ENCODE results near the gene AKAP7.

AKAP7 gene

DNA sequence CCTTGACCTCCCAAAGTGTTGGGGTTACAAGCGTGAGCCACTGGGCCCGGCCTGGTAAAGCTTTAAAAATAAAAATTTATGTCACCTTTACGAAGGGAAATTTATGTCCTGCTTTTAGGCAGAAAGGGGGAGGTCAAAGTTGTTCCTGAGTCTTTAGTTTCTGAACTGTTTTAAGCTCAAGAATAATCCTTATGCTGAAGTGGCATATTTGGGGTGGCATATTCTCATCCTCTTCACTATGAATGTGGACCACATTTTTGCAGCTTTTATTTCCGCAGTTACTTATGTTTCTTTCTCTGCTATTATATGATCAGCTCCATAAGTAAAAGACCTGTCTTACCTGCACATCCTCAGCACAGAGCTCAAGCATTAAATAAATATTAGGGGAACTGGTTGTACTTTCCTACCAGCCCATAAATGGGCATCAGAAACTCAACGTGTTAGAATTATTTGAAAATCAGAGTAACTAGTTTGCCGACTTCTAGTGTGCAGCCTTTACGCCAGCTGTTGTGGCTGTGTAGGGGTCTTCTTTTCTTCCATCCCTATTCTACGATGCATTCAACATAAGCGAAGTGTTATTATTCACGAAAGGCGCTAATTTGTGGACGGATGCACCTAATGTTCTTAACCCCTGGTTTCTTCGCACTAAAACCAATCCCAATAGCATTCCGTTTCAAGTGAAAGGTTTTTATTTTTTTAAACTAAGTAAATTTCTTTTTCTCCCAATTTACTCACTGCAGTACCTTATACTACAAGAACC lies 867 bp upstream of the AKAP7 start:
- DNase-seq: no peak

DNA sequence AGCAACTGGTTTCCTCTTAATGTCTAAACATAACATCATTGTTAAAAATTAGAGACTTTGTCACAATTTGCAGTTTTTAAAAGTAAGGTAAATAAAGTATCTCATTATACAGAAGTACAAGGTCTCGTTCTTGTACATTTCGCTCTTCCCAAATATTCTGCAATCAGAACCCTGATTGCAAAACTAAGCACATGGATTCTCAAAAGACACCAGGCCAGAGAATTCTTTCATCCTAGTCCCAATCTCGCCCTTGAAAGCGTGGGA lies 355 bp upstream of the AKAP7 start:
- no peak for DNase-seq

DNA sequence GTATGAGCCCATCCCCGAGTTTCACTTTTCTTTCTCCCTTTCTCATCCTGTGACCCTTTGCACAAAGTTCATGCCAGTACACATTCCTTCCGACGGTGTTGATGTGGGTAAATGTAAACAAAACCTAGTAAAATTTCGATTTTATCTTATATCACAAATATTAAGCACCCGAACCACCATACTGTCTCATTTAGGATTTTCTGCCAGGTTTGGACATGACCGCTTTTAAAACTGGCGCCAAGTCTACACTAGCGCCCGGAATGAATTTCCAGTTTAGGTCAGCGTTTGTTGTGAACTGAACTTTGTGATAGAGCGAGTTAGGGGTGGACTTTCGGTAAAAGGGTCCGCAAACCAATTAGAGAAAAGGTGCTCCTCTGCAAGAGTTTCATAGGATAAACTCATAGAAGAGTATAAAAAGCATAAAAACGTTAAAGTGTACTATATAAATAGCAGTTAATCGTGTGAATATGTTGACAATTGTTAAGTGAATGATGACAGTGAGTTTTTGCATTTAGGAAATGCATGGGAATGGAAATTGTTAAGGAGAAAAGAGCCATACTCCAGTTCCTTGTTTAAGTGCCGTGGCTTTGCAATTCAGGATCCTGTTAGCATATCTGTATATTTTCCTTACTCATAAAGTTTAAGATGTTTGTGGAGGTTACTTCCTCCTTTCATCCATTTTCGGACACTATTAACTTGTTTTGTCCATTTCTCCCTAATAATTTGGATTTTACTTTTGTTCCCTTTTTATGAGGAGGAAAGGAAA lies 937 bp downstream of the AKAP7 start:
- no peak for DNase-seq

DNA sequence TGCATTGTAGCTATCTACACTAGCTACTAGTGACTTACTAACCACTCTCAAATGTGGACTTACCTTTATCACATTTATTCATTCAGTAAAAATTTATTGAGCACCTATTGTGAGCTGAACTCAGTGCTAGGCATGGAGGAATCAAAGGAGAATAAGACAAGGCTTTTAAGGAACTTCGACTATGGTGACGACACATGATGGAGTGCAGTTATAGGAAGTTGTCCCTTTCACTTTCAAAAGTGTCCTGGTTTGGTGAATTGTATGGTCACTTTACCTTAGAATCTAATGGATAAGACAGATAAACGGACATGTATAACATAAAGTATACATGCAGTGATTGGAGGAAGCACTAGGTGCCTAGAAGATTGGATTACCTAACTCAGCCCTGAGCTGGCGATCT lies 4.3 kb downstream of the AKAP7 start:
- no peak for DNase-seq

DNA sequence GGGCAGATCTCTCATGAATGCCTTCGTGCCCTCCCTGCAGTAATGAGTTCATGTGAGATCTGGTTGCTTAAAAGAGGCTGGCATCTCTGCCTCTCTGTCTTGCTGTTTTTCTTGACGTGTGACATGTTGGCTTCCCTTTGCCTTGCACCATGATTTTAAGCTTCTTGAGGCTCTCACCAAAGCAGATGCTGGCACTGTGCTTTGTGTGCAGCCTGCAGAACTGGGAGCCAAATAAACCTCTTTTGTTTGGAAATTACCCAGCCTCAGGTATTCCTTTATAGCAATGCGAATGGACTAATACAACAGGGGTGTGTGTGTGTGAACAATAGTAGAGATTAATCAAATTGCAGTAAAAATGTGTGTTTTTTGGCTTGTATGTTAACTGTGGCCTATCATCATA lies 8.1 kb downstream of the AKAP7 start:
- no peak for DNase-seq

DNA sequence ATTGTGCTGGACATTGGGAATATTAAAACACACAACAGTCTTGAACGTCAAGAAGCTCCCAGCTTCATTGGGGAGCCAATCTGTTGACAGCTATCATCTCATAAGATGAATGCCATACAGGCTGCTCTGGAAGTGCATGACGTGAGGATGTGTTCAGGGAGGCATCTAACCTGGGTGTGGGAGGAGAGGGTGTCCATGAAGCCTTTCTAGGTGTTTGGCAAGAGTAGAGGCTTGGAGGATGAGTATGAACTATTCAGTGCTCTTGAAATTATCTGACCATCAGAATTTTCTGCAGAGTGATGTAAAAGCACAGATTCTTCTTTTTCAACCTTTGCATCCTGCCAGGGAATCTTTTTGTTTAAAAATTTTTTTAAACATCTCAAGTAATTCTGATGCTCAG lies 11.6 kb downstream of the AKAP7 start:
- no peak for DNase-seq

DNA sequence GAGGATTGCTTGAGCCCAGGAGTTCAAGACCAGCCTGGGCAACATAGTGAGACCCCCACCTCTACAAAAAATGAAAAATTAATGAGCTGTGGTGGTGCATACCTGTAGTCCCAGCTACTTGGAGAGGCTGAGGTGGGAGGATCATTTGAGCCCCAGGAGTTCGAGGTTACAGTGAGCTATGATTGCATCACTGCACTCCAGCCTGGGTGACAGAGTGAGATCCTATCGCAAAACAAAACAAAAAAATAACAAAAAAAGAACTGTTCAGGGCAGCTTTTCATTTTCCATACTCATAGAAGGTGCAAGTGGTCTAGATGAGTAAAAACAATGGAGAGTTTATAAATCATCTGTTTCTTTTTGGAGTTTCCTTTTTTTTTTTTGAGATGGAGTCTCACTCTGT lies 21.1 kb downstream of the AKAP7 start:
- no peak for DNase-seq

DNA sequence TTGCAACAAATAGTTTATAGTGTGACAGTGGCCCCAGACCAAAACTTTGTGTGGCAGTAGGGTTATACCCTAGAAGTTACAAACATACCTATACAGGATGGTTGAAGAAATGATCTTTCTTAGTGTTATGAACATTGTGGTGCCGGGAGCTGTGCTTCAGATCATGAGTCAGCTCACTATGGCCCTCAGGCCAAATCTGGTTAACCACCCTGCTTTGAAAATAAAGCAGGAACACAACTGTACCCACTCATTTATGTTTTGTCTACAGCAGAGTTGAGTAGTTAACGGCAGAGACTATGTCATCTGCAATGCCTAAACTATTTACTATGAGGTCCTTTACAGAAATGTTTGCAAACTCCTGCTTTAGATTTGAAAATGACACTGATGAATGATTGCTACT lies 24.3 kb downstream of the AKAP7 start:
- DNase-seq: no peak

DNA sequence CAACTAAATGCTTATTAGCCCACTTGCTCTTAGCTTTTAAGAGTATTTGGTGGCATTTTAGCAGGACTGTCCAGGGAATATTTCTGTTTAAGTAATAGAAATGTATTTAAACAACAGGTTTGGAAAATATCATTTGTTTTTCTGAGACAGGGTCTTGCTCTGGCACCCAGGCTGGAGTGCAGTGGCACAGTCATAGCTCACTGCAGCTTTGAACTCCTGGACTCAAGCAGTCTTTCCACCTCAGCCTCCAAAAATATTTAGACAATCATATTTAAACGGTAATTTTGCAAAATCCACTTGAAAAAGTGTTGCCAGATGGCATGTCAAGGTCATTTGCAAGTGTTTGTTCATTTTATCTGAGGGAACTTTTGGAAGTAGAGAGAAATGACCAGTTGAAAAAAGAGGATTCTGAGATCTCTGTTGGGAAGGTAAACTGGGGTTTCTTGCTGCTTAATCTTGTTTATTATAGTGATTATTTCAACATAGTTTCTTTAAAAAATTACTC lies 25.0 kb downstream of the AKAP7 start:
- DNase-seq: no peak

DNA sequence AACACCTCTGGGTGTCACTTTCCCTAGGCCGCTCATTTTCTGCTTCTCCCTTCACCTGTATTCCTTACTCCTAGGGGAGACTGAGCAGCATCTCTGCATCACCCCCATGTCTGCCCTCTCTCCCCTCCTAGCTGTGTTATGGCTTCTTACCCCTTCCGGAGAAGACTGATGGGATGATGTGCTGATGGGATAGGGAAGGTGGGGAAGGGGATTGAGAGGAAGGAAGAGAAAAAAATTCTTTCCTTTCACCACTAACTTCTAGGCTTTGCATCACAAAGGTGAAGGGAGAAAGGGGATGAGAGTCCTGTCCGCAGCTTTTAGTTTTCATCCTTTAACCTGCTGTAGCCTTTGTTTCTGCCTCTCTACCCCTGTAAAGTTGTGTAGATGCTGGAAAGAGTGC lies 26.7 kb downstream of the AKAP7 start:
- DNase-seq: no peak

DNA sequence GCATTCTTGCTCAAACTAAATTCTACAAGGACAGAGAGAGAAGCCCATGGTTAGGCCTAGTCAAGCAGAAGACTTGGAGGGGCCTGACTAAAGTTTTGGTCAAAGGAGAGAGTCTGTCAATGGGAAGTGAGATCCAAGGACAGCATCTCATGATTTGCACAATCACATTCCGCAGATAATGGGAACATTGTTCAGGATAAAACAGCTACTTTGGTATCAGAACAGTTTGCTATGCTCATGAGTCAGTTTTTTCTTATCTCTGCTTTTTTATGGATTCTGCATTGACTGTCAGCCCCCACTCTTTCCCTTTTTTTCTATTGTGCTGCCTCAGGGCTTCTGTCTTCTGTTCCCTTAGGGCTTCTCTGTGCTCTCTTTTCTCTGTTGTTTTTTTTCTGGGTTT lies 28.6 kb downstream of the AKAP7 start:
- DNase-seq: no peak

DNA sequence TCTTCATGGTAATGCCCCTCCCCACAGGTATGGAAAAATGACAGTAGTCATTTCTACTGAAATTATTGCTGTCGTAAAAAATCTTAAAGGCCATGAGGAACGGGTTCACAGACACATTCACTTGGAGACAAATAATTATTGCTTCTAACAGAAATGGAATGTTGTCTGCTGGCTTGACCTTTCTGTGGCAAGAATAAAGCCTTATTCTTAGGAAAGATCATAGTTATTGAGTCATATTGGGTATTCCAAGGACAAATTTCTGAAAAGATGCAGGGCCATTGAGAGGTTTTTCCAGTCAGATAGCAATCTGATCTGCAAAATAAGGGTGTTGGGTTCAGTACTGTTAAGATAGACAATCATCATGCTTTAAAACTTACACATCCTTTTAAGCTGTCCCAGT lies 29.2 kb downstream of the AKAP7 start:
- DNase-seq: no peak

DNA sequence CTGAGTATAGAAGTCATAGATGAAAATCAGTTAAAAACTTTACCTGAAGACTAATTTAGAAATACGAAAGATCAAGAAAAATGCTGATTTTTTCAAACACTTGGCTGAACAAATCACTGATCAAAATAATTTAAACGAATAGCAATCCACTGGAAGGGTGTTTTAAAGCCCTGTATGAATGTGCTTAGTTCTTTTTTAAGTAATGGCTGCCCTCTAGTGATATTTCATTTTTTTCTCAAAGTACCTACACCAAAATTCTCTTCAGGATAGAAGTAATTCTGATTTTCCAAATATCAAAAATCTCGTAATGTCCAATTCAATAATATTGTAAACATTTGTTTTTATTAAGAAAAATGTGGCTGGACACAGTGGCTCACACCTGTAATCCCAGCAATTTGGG lies 32.5 kb downstream of the AKAP7 start:
- DNase-seq: no peak

DNA sequence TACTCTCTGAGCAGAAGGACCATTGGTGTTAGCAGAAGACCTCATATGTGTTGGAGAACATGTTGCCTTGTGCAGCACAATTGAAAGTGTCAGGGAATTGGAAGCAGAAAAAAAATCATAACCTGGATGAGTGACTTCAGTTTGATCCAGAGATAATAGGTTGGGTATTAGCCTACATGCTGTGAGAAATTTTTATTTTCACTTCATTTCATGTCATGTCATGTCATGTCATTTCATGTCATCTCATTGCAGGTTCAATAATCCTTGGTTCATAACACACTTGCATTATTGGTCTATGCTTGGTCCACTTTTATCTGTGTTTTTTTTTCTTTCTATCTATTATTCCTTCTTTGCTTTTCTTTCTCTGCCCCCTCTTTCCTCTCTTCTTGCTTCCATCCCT lies 34.3 kb downstream of the AKAP7 start:
- peak; percentile 33 for DNase-seq

DNA sequence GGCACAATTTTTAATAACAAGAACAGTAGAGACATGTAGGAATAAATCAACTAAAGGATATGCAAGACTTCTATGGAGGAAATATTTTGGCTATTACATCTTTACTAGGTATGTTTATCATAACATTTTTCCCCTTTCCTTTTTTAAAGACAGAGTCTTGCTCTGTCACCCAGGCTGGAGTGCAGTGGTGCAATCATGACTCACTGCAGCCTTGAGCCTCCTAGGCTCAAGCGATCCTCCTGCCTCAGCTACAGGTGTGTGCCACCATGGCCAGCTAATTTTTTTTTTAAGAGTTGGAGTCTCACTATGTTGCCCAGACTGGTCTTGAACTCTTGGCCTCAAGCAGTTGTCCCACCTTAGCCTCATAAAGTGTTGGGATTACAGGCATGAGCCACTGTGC lies 37.0 kb downstream of the AKAP7 start:
- DNase-seq: no peak

DNA sequence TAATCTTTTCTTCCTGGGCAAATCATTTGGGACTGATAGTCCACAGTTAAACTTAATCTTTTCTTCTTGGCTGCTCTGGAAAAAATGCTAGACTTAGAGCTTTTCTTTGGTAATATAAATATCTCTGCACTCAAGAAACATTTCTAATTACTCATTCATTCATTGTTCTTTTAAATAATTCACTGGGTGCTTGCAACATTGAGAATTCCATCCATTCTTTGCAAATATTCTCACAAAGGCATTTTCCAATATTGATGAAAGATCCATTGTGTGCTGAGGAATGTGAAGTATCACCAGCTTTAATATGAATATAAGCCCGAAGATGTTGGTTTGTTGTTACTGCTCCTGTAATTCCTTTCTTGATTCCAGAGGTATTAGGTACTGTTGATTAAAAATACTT lies 38.4 kb downstream of the AKAP7 start:
- no peak for DNase-seq

DNA sequence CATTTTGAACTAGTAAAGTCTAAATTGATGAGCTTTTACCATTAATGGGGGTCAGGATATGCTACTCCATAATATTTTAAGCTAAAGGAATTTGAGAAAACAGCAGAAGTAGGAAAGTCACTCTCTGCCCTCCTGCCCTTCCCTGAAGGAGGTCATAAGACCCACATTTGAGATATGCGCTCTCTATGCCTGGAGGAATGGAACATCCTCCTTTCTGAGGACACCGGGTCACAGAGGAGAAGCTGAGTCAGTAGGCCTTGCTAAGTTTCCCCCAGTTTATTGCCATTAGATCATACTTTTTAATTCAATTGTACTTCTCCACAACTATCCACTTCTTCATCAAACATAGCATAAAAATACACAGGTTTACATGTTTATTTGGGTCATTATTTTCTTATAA lies 40.3 kb downstream of the AKAP7 start:
- DNase-seq: no peak

DNA sequence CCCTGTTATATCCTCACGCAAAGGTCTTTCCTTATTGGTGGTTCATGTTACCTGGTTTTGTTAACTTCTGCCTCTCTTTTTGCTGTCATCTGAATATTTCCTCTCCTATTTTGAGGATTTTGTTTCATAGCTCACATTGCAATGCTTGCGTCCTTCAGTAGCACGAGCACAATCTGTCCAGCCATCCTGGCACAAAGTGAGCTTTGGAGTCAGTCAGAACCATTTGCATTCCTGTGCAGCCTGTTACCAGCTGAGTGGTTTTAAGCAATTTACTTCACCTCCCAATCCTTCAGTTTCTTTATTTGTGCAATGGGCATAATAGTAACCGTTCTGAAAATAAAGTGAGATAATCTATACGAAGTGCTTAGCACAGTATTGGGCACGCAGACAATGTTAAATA lies 42.7 kb downstream of the AKAP7 start:
- DNase-seq: no peak

DNA sequence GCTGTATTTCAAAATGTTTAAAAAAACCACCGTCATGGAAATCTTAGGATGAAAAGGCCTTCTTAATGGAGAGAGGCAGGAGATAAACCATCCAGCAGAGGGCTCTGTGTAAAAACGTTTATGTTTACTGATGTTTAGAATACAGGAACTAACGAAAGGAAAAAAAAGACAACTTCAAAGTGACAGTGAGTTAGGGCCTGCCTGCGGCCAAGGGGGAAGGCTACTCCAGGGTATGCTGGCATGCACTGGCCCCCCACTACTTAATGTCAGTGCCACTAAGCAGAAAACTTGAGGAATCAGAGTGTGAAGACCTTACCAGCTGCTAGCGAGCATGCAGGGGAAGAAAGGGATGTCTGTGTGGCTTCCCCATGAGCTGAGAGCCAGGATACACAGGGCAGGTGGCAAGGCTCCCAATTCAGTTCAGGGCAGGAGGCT lies 47.7 kb downstream of the AKAP7 start:
- peak; percentile 49 for DNase-seq

DNA sequence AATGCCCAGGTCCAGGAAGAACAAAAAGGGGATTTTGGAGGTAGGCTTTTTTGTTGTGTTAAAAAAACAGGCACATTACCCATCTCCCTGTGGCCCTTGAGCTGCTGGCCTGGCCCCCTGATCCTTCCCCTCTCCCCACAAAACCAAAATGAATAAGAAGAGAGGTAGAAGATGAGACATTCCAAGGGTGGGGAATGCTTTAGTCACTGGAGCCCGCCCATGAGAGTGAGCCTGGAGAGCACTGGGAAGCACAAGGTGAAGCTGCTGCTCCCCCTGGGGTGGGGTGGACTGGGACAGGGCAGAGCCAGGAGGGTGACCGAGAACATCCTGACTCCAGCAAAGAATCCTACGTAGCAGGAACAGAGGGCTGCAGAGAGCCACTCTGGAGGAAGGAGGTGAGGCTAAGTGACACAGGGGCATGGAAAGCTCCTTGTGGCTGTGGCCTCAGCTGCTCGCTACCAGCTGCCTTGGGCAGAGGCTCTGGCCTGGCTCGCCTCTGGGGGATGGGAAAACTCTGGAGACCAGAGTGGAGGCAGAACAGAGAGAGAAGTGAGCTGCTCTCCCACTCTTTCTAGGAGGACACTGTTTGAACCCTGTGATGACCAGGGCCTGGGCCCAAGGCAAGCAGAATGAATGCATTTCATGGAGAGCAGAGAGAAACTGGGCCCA lies 48.3 kb downstream of the AKAP7 start:
- DNase-seq: no peak

DNA sequence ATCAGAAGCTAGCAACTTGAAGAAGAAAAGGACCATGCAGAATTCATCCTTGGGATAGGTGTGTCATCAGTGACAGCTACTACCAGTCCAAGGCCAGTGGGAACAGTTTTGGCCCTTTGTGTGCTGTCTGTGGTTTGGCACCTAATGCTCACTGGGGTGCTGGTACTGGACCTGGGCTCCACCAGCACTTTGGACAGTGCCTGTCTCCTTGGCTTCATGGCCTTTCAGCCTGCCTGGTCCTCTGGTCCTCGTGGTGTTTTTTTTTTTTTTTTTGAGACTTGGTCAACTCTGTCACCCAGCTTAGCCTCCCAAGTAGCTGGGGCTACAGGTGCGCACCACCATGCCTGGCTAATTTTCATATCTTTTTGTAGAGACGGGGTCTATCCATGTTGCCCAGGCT lies 56.3 kb downstream of the AKAP7 start:
- no peak for DNase-seq

DNA sequence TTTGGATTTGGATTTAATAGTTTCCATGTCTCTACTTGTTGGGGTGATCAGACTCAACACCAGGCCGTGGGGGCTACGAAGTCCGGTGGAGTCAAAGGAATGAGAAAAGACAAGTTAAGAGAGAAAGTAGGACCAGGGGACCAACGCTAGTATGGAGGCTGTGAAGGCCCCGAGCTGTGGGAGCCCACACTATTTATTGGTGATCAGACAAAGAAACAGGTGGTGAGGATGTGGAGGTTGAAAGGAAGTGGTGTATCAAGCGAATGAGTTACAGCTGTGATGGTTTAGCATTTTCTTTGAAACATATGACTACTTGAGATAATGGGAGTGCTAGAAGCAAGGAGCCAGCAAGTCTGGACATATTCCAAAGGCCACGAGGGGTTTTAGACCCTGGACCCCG lies 62.4 kb downstream of the AKAP7 start:
- no peak for DNase-seq

DNA sequence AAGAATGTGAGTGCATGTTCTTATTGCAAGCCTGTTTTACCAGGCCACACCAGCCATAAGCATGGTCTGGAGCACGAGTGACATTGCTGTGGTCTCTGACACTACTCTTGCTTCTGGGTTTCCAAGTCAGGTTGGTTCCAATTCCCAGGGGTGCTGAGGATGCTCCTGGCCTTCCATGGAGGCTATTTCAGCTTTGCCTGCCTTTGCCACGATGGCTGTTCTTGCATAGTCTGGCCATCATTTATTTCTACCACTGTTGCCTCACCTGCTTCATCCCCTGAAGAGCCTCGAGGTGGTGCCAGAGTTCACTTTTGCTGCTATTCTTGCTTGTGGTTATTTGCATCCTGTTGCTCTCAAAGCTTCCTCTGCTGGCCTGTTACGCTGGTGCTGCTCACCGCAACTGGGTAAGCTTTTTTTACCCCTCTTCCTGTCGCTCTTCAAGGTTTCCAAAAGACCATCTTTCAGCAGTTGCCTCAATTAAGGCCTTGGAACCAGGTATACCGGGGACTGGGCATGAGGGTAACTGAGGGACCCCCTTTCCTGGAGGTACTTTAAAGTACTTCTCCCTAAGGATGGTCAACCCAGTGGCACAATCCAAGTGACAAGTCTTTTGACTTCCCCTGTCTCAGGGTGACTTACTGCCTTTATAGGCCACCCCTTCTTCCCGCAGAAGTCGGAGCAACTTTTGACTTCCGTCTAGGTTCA lies 64.5 kb downstream of the AKAP7 start:
- peak; percentile 72 for DNase-seq

Data from eye (tissue), 1 donor.